H9 (cell line): ENCODE measurements around the gene CLMN. TPM values are rescaled to one million over a fixed set of nuclear protein-coding genes. Genes with fewer than 3 reads are reported as not detected.

ENCODE experiments used
- DNase-seq: peaks from one replicate; pipeline ENCODE4 v3.0.0-alpha.2; 2017
- H2AFZ ChIP-seq: one replicate; pipeline ENCODE4 v1.6.1; 2013; ENCODE audit warnings: mild to moderate bottlenecking, low read length, control low read depth, moderate library complexity
- H2AK5ac ChIP-seq: 2 replicates; pipeline ENCODE4 v1.6.1; 2013; ENCODE audit warnings: low read length, control low read depth, mixed read lengths; ENCODE audit not compliant: insufficient read length
- H2BK120ac ChIP-seq: one replicate; pipeline ENCODE4 v1.6.1; 2013; ENCODE audit warnings: low read depth, mild to moderate bottlenecking, low read length, control low read depth, inconsistent platforms; ENCODE audit not compliant: poor library complexity, severe bottlenecking
- H2BK12ac ChIP-seq: 2 replicates; pipeline ENCODE4 v1.6.1; 2013; ENCODE audit warnings: low read length, control low read depth, mixed read lengths, low read depth; ENCODE audit not compliant: insufficient read length
- H2BK15ac ChIP-seq: 2 replicates; pipeline ENCODE4 v1.6.1; 2013; ENCODE audit warnings: low read depth, low read length, control low read depth
- H2BK20ac ChIP-seq: one replicate; pipeline ENCODE4 v1.6.1; 2013; ENCODE audit warnings: low read depth, mild to moderate bottlenecking, low read length, control low read depth, inconsistent platforms; ENCODE audit not compliant: poor library complexity, severe bottlenecking
- H2BK5ac ChIP-seq: 2 replicates; pipeline ENCODE4 v1.6.1; 2013; ENCODE audit warnings: low read length, control low read depth, mixed read lengths; ENCODE audit not compliant: insufficient read length
- H3K14ac ChIP-seq: 2 replicates; pipeline ENCODE4 v1.6.1; 2013; ENCODE audit warnings: low read length, control low read depth; ENCODE audit not compliant: insufficient read depth
- H3K18ac ChIP-seq: 2 replicates; pipeline ENCODE4 v1.6.1; 2013; ENCODE audit warnings: low read depth, mild to moderate bottlenecking, mixed read lengths, low read length, control low read depth; ENCODE audit not compliant: insufficient read length
- H3K23ac ChIP-seq: 2 replicates; pipeline ENCODE4 v1.6.1; 2013; ENCODE audit warnings: low read length, control low read depth, mixed read lengths, low read depth; ENCODE audit not compliant: insufficient read length
- H3K23me2 ChIP-seq: 2 replicates; pipeline ENCODE4 v1.6.1; 2013; ENCODE audit warnings: low read depth, mild to moderate bottlenecking, mixed read lengths, low read length, control low read depth; ENCODE audit not compliant: insufficient read length, poor library complexity, severe bottlenecking
- H3K27ac ChIP-seq: 2 replicates; pipeline ENCODE4 v1.5.1; 2013; ENCODE audit warnings: low read length, control low read depth, mixed read lengths, low read depth; ENCODE audit not compliant: insufficient read length
- H3K27me3 ChIP-seq: 2 replicates; pipeline ENCODE4 v1.6.1; 2013; ENCODE audit warnings: low read length, control low read depth, inconsistent platforms; ENCODE audit not compliant: insufficient read depth
- H3K4ac ChIP-seq: 2 replicates; pipeline ENCODE4 v1.6.1; 2013; ENCODE audit warnings: low read depth, mild to moderate bottlenecking, control low read depth, inconsistent platforms, low read length, moderate library complexity
- H3K4me1 ChIP-seq: 2 replicates; pipeline ENCODE4 v1.6.1; 2013; ENCODE audit warnings: low read length, control low read depth, inconsistent platforms; ENCODE audit not compliant: insufficient read depth
- H3K4me2 ChIP-seq: 2 replicates; pipeline ENCODE4 v1.6.1; 2013; ENCODE audit warnings: low read length, control low read depth, mixed read lengths; ENCODE audit not compliant: insufficient read length, insufficient read depth
- H3K56ac ChIP-seq: 2 replicates; pipeline ENCODE4 v1.6.1; 2013; ENCODE audit warnings: low read depth, mild to moderate bottlenecking, mixed read lengths, low read length, control low read depth; ENCODE audit not compliant: insufficient read length
- H3K79me1 ChIP-seq: 2 replicates; pipeline ENCODE4 v1.6.1; 2013; ENCODE audit warnings: low read depth, mild to moderate bottlenecking, moderate library complexity, low read length, control low read depth, inconsistent platforms; ENCODE audit not compliant: insufficient read depth, poor library complexity, severe bottlenecking
- H3K79me2 ChIP-seq: 2 replicates; pipeline ENCODE4 v1.6.1; 2013; ENCODE audit warnings: low read length, control low read depth, inconsistent platforms; ENCODE audit not compliant: insufficient read depth
- H3K9ac ChIP-seq: 2 replicates; pipeline ENCODE4 v1.6.1; 2013; ENCODE audit warnings: low read length, control low read depth, mixed read lengths; ENCODE audit not compliant: insufficient read length; ENCODE audit errors: extremely low read depth
- H3K9me3 ChIP-seq: one replicate; pipeline ENCODE4 v1.6.1; 2013; ENCODE audit warnings: low read depth, low read length, inconsistent platforms; ENCODE audit not compliant: control insufficient read depth
- H3T11ph ChIP-seq: one replicate; pipeline ENCODE4 v1.6.1; 2013; ENCODE audit warnings: mild to moderate bottlenecking, low read length, control low read depth, inconsistent platforms
- H4K20me1 ChIP-seq: one replicate; pipeline ENCODE4 v1.6.1; 2013; ENCODE audit not compliant: control insufficient read depth, insufficient read length, insufficient read depth
- H4K5ac ChIP-seq: 2 replicates; pipeline ENCODE4 v1.6.1; 2013; ENCODE audit warnings: low read depth, mild to moderate bottlenecking, mixed read lengths, low read length, control low read depth; ENCODE audit not compliant: insufficient read length
- H4K8ac ChIP-seq: replicated peaks from 2 replicates; pipeline ENCODE4 v1.6.1; 2013; ENCODE audit warnings: low read length, control low read depth, mixed read lengths, low read depth; ENCODE audit not compliant: insufficient read length
- H4K91ac ChIP-seq: 2 replicates; pipeline ENCODE4 v1.6.1; 2013; ENCODE audit warnings: low read depth, mild to moderate bottlenecking, moderate library complexity, mixed read lengths, low read length, control low read depth; ENCODE audit not compliant: insufficient read length
- H3K27ac Mint-ChIP-seq, 3 experiments: 2 replicates in 2 of 3; 3 replicates in 1 of 3; pipeline ENCODE4 v1.8.0; 2020 to 2021; ENCODE audit warnings: mixed read lengths in 3 of 3, mild to moderate bottlenecking in 1 of 3, moderate library complexity in 1 of 3
- H3K27me3 Mint-ChIP-seq: 2 replicates; pipeline ENCODE4 v1.8.0; 2021; ENCODE audit warnings: low read depth, mild to moderate bottlenecking, moderate library complexity, mixed read lengths
- H3K36me3 Mint-ChIP-seq, 3 experiments: 2 replicates in 2 of 3; 3 replicates in 1 of 3; pipeline ENCODE4 v1.8.0; 2020 to 2021; ENCODE audit warnings: low read depth in 3 of 3, mixed read lengths in 3 of 3; ENCODE audit not compliant: insufficient read depth in 1 of 3
- H3K4me1 Mint-ChIP-seq, 2 experiments: 2 replicates each; pipeline ENCODE4 v1.8.0; 2020; ENCODE audit warnings: mixed read lengths in 2 of 2
- H3K4me3 Mint-ChIP-seq, 2 experiments: 2 replicates in 1 of 2; 3 replicates in 1 of 2; pipeline ENCODE4 v1.8.0; 2020 to 2021; ENCODE audit warnings: mild to moderate bottlenecking in 2 of 2, mixed read lengths in 2 of 2, moderate library complexity in 1 of 2
- H3K9me3 Mint-ChIP-seq, 2 experiments: 2 replicates in 1 of 2; 3 replicates in 1 of 2; pipeline ENCODE4 v1.8.0; 2020; ENCODE audit warnings: mild to moderate bottlenecking in 2 of 2, mixed read lengths in 2 of 2, moderate library complexity in 1 of 2
- WGBS: extraction: QIAGEN DNeasy Blood & Tissue Kit; methylation state at CpG from one replicate; pipeline ENCODE4 v1.1.7; 2013; ENCODE audit warnings: missing lambda C conversion rate, low lambda C conversion rate, mixed read lengths; ENCODE audit not compliant: insufficient read length; ENCODE audit errors: extremely low coverage; 5-methylcytosine and 5-hydroxymethylcytosine counted together
- total RNA-seq: library from RNA; stranded (reverse); gene quantifications from 2 replicates; pipeline ENCODE4 v1.2.1, GENCODE V29; 2021
- TF ChIP-seq, protein P1 (sequence below): fragments of 200-600 bp; sonication (generic); conservative IDR thresholded peaks from 3 replicates; pipeline ENCODE4 v1.8.0; 2021; ENCODE audit warnings: antibody characterized with exemption, mild to moderate bottlenecking

The CLMN gene
- total RNA-seq, 1 experiment from 2014 or later: 7.6 TPM

GRCh38 chr14:95317817-95318343 is 1.8 kb downstream of the CLMN start:
- no peak overlapping the region for H2BK12ac ChIP-seq
- no peaks in the 10 kb centered on the region for H3K4me1 ChIP-seq
- Mint-ChIP-seq H3K36me3 (no peaks in the 10 kb centered on the region), H3K4me1 (peaks cover 19 to 23% of the 10 kb centered on the region in 2 experiments), H3K4me3 (peak overlapping the region; percentile 1 to 92; a peak in 3 of 5 replicates), H3K27me3 (peaks cover 58% of the 10 kb centered on the region), H3K27ac (peak overlapping the region in 1 of 3 experiments; percentile 8; a peak in 1 of 7 replicates), H3K9me3 (no peaks in the 10 kb centered on the region)
- H3K9ac ChIP-seq: no peak overlapping the region
- H3K18ac ChIP-seq: no peak overlapping the region
- no peak overlapping the region for H4K5ac ChIP-seq
- no peak overlapping the region for H2BK5ac ChIP-seq
- H3K9me3 ChIP-seq: no peaks in the 10 kb centered on the region
- TF ChIP-seq, protein P1, sequence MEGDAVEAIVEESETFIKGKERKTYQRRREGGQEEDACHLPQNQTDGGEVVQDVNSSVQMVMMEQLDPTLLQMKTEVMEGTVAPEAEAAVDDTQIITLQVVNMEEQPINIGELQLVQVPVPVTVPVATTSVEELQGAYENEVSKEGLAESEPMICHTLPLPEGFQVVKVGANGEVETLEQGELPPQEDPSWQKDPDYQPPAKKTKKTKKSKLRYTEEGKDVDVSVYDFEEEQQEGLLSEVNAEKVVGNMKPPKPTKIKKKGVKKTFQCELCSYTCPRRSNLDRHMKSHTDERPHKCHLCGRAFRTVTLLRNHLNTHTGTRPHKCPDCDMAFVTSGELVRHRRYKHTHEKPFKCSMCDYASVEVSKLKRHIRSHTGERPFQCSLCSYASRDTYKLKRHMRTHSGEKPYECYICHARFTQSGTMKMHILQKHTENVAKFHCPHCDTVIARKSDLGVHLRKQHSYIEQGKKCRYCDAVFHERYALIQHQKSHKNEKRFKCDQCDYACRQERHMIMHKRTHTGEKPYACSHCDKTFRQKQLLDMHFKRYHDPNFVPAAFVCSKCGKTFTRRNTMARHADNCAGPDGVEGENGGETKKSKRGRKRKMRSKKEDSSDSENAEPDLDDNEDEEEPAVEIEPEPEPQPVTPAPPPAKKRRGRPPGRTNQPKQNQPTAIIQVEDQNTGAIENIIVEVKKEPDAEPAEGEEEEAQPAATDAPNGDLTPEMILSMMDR: no peak
- no peak overlapping the region for H2AK5ac ChIP-seq
- peaks cover 5% of the 10 kb centered on the region; the same call in 1 of the 2 replicates for H3K27me3 ChIP-seq
- no peak overlapping the region for H3K4ac ChIP-seq
- no peaks in the 10 kb centered on the region for H3K79me2 ChIP-seq
- H2BK20ac ChIP-seq: no peak overlapping the region
- no peak overlapping the region for H2BK120ac ChIP-seq
- H3K23ac ChIP-seq: no peak overlapping the region
- no peak overlapping the region for H3T11ph ChIP-seq
- H3K14ac ChIP-seq: no peak overlapping the region
- no peak overlapping the region for H3K27ac ChIP-seq
- WGBS: no CpG with 5 or more reads among the region's 3 CpGs
- H3K23me2 ChIP-seq: peaks cover 3% of the 10 kb centered on the region
- no peak overlapping the region for H2AFZ ChIP-seq
- H4K91ac ChIP-seq: no peak overlapping the region
- H4K8ac ChIP-seq: no peak overlapping the region
- no peak overlapping the region for H3K56ac ChIP-seq
- no peak overlapping the region for H2BK15ac ChIP-seq
- H3K4me2 ChIP-seq: no peak overlapping the region
- no peaks in the 10 kb centered on the region for H4K20me1 ChIP-seq
- H3K79me1 ChIP-seq: no peaks in the 10 kb centered on the region
- DNase-seq: no peak
